ENCODE results near the gene DERL3. TPM values are rescaled to one million over a fixed set of nuclear protein-coding genes. Genes with fewer than 3 reads are reported as not detected.

DERL3 gene
- total RNA-seq, 1 experiment from 2014 or later = 0.44 TPM

- DNase-seq (ENCODE audit: low read depth) = no peak
Observed at GRCh38 chr22:23803001-23803819, 35.6 kb downstream of the DERL3 start.

GRCh38 chr22:23801886-23802377 lies 36.9 kb downstream of the DERL3 start:
- DNase-seq (ENCODE audit: low read depth) = no peak

GRCh38 chr22:23801238-23801821 lies 37.5 kb downstream of the DERL3 start:
- DNase-seq (ENCODE audit: low read depth) = no peak

- no peak for DNase-seq (ENCODE audit: low read depth)
Observed at GRCh38 chr22:23800297-23801237, 38.2 kb downstream of the DERL3 start.

- DNase-seq (ENCODE audit: low read depth) = no peak
Observed at GRCh38 chr22:23796461-23796860, 42.3 kb downstream of the DERL3 start.

- DNase-seq (ENCODE audit: low read depth) = no peak
Observed at GRCh38 chr22:23793326-23793725, 45.5 kb downstream of the DERL3 start.

- no peak for DNase-seq (ENCODE audit: low read depth)
Observed at GRCh38 chr22:23791738-23792645, 46.8 kb downstream of the DERL3 start.

- DNase-seq (ENCODE audit: low read depth) = no peak
Observed at GRCh38 chr22:23790819-23791737, 47.7 kb downstream of the DERL3 start.

GRCh38 chr22:23789638-23790037 lies 49.2 kb downstream of the DERL3 start:
- no peak for DNase-seq (ENCODE audit: low read depth)

- no peak for DNase-seq (ENCODE audit: low read depth)
Observed at GRCh38 chr22:23789121-23789520, 49.7 kb downstream of the DERL3 start.

GRCh38 chr22:23787910-23788309 lies 50.9 kb downstream of the DERL3 start:
- DNase-seq (ENCODE audit: low read depth) = no peak

GRCh38 chr22:23787600-23787896 lies 51.3 kb downstream of the DERL3 start:
- no peak for DNase-seq (ENCODE audit: low read depth)

- peak; percentile 86 for DNase-seq (ENCODE audit: low read depth)
Observed at GRCh38 chr22:23786752-23787599, 51.8 kb downstream of the DERL3 start, which contains the start of gene SMARCB1. Gene SMARCB1 (plus strand): TSS chr22:23786966. CDS start chr22:23787170, 204 bp downstream.

- no peak for DNase-seq (ENCODE audit: low read depth)
Observed at GRCh38 chr22:23786261-23786710, 52.5 kb downstream of the DERL3 start.

Other genes starting within 250 kb of the DERL3 start
- gene DRICH1, start 206.7 kb downstream of the DERL3 start, total RNA-seq (2014; rRNA removed; shearing (Covaris generic)) = not detected in 2 replicates
- not detected in 2 replicates for gene RGL4, start 148.0 kb downstream of the DERL3 start, total RNA-seq (2014; rRNA removed; shearing (Covaris generic))
- 2.6 and 2.7 TPM in 2 replicates for gene ZNF70, start 87.9 kb downstream of the DERL3 start, total RNA-seq (2014; rRNA removed; shearing (Covaris generic))
- not detected in 2 replicates for gene VPREB3, start 84.6 kb downstream of the DERL3 start, total RNA-seq (2014; rRNA removed; shearing (Covaris generic))
- not detected in 2 replicates for gene C22orf15, start 76.0 kb downstream of the DERL3 start, total RNA-seq (2014; rRNA removed; shearing (Covaris generic))
- gene CHCHD10, start 71.0 kb downstream of the DERL3 start, total RNA-seq (2014; rRNA removed; shearing (Covaris generic)) = 1.9 and 2.8 TPM in 2 replicates
- 1.9 and 4.2 TPM in 2 replicates for gene MMP11, start 66.2 kb downstream of the DERL3 start, total RNA-seq (2014; rRNA removed; shearing (Covaris generic))
- gene SMARCB1, start 52.0 kb downstream of the DERL3 start, total RNA-seq (2014; rRNA removed; shearing (Covaris generic)) = 42.5 and 54.0 TPM in 2 replicates
- 9.5 and 16.4 TPM in 2 replicates for gene SLC2A11, start 18.9 kb upstream of the DERL3 start, total RNA-seq (2014; rRNA removed; shearing (Covaris generic))
- gene MIF, start 55.4 kb upstream of the DERL3 start, total RNA-seq (2014; rRNA removed; shearing (Covaris generic)) = 313 and 368 TPM in 2 replicates
- 6.2 and 10.1 TPM in 2 replicates for gene GSTT2B, start 122.2 kb upstream of the DERL3 start, total RNA-seq (2014; rRNA removed; shearing (Covaris generic))
- 3.7 and 4.1 TPM in 2 replicates for gene DDTL, start 127.9 kb upstream of the DERL3 start, total RNA-seq (2014; rRNA removed; shearing (Covaris generic))
- 133 and 197 TPM in 2 replicates for gene DDT, start 135.4 kb upstream of the DERL3 start, total RNA-seq (2014; rRNA removed; shearing (Covaris generic))
- 0.99 and 1.3 TPM in 2 replicates for gene GSTT2, start 141.1 kb upstream of the DERL3 start, total RNA-seq (2014; rRNA removed; shearing (Covaris generic))
- gene GSTT4, start 166.4 kb upstream of the DERL3 start, total RNA-seq (2014; rRNA removed; shearing (Covaris generic)) = not detected in 2 replicates
- 13.1 and 24.1 TPM in 2 replicates for gene CABIN1, start 172.3 kb upstream of the DERL3 start, total RNA-seq (2014; rRNA removed; shearing (Covaris generic))